ENCODE results near the gene MLH1.

DNA sequence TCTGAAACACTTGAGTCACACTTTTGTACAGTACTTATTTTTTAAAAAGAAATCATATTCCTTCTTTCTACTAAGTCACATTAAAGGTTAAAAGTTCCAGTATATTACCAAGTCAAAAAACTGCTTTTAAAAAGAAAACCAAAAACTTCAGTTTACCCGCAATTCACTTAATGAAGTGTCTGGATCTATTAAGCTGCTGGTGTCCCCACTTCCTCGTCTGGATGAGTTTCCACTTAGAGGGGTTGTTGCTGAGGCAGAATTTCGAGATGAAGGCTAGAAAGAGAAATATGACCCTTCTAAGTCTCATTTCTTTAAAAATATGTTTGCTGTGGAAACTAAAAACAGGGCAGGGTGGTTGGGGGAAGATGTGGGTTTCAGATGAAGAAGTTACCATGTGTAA, 101.3 kb downstream of the MLH1 start:
- TF ChIP-seq, protein P1, sequence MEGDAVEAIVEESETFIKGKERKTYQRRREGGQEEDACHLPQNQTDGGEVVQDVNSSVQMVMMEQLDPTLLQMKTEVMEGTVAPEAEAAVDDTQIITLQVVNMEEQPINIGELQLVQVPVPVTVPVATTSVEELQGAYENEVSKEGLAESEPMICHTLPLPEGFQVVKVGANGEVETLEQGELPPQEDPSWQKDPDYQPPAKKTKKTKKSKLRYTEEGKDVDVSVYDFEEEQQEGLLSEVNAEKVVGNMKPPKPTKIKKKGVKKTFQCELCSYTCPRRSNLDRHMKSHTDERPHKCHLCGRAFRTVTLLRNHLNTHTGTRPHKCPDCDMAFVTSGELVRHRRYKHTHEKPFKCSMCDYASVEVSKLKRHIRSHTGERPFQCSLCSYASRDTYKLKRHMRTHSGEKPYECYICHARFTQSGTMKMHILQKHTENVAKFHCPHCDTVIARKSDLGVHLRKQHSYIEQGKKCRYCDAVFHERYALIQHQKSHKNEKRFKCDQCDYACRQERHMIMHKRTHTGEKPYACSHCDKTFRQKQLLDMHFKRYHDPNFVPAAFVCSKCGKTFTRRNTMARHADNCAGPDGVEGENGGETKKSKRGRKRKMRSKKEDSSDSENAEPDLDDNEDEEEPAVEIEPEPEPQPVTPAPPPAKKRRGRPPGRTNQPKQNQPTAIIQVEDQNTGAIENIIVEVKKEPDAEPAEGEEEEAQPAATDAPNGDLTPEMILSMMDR (IDR thresholded peaks at IDR 0.05): no peak
- no peak for TF ChIP-seq POLR2AphosphoS5 (IDR thresholded peaks at IDR 0.05)
